SK-N-MC (cell line): ENCODE measurements around the gene NAV3.

Experiments
- DNase-seq: peaks from one replicate; pipeline ENCODE4 v3.0.0-alpha.2; 2011; ENCODE audit warnings: low read depth, low spot score
- H3K27ac ChIP-seq: fragments of 200-600 bp; sonication (generic); 2 replicates; pipeline ENCODE4 v1.5.1; 2016; ENCODE audit warnings: mixed run types
- H3K36me3 ChIP-seq: fragments of 200-600 bp; sonication (generic); 2 replicates; pipeline ENCODE4 v1.6.1; 2017; ENCODE audit warnings: antibody characterized with exemption, low read length, mixed read lengths; ENCODE audit not compliant: insufficient read depth
- H3K4me3 ChIP-seq: fragments of 200-600 bp; sonication (generic); 2 replicates; pipeline ENCODE4 v1.5.1; 2016
- H3K9ac ChIP-seq: fragments of 200-600 bp; sonication (generic); 2 replicates; pipeline ENCODE4 v1.8.0; 2017; ENCODE audit warnings: mixed run types, mixed read lengths; ENCODE audit not compliant: insufficient read length
- H3K9me3 ChIP-seq: fragments of 200-600 bp; sonication (generic); 2 replicates; pipeline ENCODE4 v1.6.1; 2017; ENCODE audit warnings: low read depth, mild to moderate bottlenecking, antibody characterized with exemption, low read length, moderate library complexity, mixed read lengths
- EZH2 ChIP-seq: fragments of 200-600 bp; sonication (generic); IDR thresholded peaks from one replicate; pipeline ENCODE4 v1.6.1; 2017; ENCODE audit warnings: antibody characterized with exemption
- FOXP2 ChIP-seq: optimal IDR thresholded peaks from 2 replicates; pipeline ENCODE3; 2011; ENCODE audit warnings: mild to moderate bottlenecking, moderate library complexity; ENCODE audit not compliant: insufficient read depth; ENCODE audit errors: extremely low read length, control extremely low read depth
- POLR2AphosphoS5 ChIP-seq: IDR thresholded peaks from 2 replicates; pipeline ENCODE4 v1.6.1; 2012; ENCODE audit warnings: mild to moderate bottlenecking, low read depth, low read length, borderline replicate concordance

NAV3 gene

GRCh38 chr12:78187741-78188140, 357.0 kb downstream of the NAV3 start:
- no peak overlapping the region for H3K4me3 ChIP-seq
- DNase-seq, result no peak
- no peak overlapping the region for H3K9ac ChIP-seq
- no peak for TF ChIP-seq FOXP2
- no peak for TF ChIP-seq EZH2
- no peak for TF ChIP-seq POLR2AphosphoS5
- no peaks in the 10 kb centered on the region for H3K36me3 ChIP-seq
- no peak overlapping the region for H3K27ac ChIP-seq
- no peaks in the 10 kb centered on the region for H3K9me3 ChIP-seq

- Histone ChIP-seq H3K9me3 (no peaks in the 10 kb centered on the region), H3K4me3 (no peak overlapping the region), H3K27ac (no peak overlapping the region), H3K36me3 (no peaks in the 10 kb centered on the region), H3K9ac (no peak overlapping the region)
- DNase-seq, result no peak
- no peak for TF ChIP-seq POLR2AphosphoS5
These were observed 359.0 kb downstream of the NAV3 start for GRCh38 chr12:78189656-78190055.

GRCh38 chr12:78191611-78192010, 360.9 kb downstream of the NAV3 start:
- DNase-seq, result no peak
- Histone ChIP-seq H3K9ac (no peak overlapping the region), H3K9me3 (no peaks in the 10 kb centered on the region), H3K27ac (no peak overlapping the region), H3K36me3 (no peaks in the 10 kb centered on the region), H3K4me3 (no peak overlapping the region)
- TF ChIP-seq POLR2AphosphoS5 (no peak), FOXP2 (no peak), EZH2 (no peak)

GRCh38 chr12:78192979-78193378, 362.3 kb downstream of the NAV3 start:
- Histone ChIP-seq H3K4me3 (no peak overlapping the region), H3K9ac (no peak overlapping the region), H3K36me3 (no peaks in the 10 kb centered on the region), H3K9me3 (no peaks in the 10 kb centered on the region), H3K27ac (no peak overlapping the region)
- DNase-seq, result no peak
- TF ChIP-seq POLR2AphosphoS5, result no peak
- no peak for TF ChIP-seq EZH2
- no peak for TF ChIP-seq FOXP2

- TF ChIP-seq FOXP2 (no peak), POLR2AphosphoS5 (no peak), EZH2 (no peak)
- DNase-seq, result no peak
- no peaks in the 10 kb centered on the region for H3K9me3 ChIP-seq
- H3K27ac ChIP-seq, result no peak overlapping the region
- no peak overlapping the region for H3K9ac ChIP-seq
- H3K4me3 ChIP-seq, result no peak overlapping the region
- no peaks in the 10 kb centered on the region for H3K36me3 ChIP-seq
These were observed 363.8 kb downstream of the NAV3 start for GRCh38 chr12:78194448-78194847.

- no peaks in the 10 kb centered on the region for H3K36me3 ChIP-seq
- DNase-seq, result no peak
- no peak overlapping the region for H3K27ac ChIP-seq
- H3K9ac ChIP-seq, result no peak overlapping the region
- no peak overlapping the region for H3K4me3 ChIP-seq
- TF ChIP-seq POLR2AphosphoS5, result no peak
- TF ChIP-seq EZH2, result no peak
- TF ChIP-seq FOXP2, result no peak
- H3K9me3 ChIP-seq, result no peaks in the 10 kb centered on the region
These were observed 368.2 kb downstream of the NAV3 start for GRCh38 chr12:78198896-78199295.

- Histone ChIP-seq H3K9ac (no peak overlapping the region), H3K36me3 (no peaks in the 10 kb centered on the region)
These were observed 369.2 kb downstream of the NAV3 start for GRCh38 chr12:78199926-78200325.

GRCh38 chr12:78204926-78205325, 374.2 kb downstream of the NAV3 start:
- H3K4me3 ChIP-seq, result no peak overlapping the region
- TF ChIP-seq EZH2 (no peak), POLR2AphosphoS5 (no peak)
- no peaks in the 10 kb centered on the region for H3K9me3 ChIP-seq
- H3K27ac ChIP-seq, result no peak overlapping the region
- no peak for DNase-seq
- H3K9ac ChIP-seq, result no peak overlapping the region
- H3K36me3 ChIP-seq, result no peaks in the 10 kb centered on the region

More at GRCh38 chr12:78199926-78200325, 369.2 kb downstream of the NAV3 start:
- DNase-seq, result no peak
- no peak overlapping the region for H3K27ac ChIP-seq
- H3K9me3 ChIP-seq, result no peaks in the 10 kb centered on the region
- no peak for TF ChIP-seq POLR2AphosphoS5
- no peak for TF ChIP-seq FOXP2
- no peak for TF ChIP-seq EZH2
- H3K4me3 ChIP-seq, result no peak overlapping the region

GRCh38 chr12:78208092-78208491, 377.4 kb downstream of the NAV3 start:
- H3K9me3 ChIP-seq, result no peaks in the 10 kb centered on the region
- no peaks in the 10 kb centered on the region for H3K36me3 ChIP-seq
- no peak overlapping the region for H3K4me3 ChIP-seq
- no peak overlapping the region for H3K27ac ChIP-seq
- no peak overlapping the region for H3K9ac ChIP-seq
- no peak for TF ChIP-seq EZH2
- no peak for TF ChIP-seq FOXP2
- no peak for TF ChIP-seq POLR2AphosphoS5
- DNase-seq, result no peak
